Naive thymus-derived CD8-positive, alpha-beta T cell (primary cell): ENCODE results near the gene PYDC1. TPM values are rescaled to one million over a fixed set of nuclear protein-coding genes. Genes with fewer than 3 reads are reported as not detected.
A peak's percentile ranks its signal among the peaks of the same experiment; 100 is the strongest.

ENCODE experiments used
- ATAC-seq, 2 donors: fragments of 150-1000 bp; cut with Tn5 transposase in 1 of 2; sonication (Bioruptor Pico), chemical (Tn5 transposase) in 1 of 2; 1 replicate in 1 of 2; 2 replicates in 1 of 2; pipeline ENCODE4 v1.10.0; 2021; ENCODE audit warnings: mild to moderate bottlenecking in 2 of 2, moderate library complexity in 2 of 2
- POLR2A ChIA-PET: fragments of 350-600 bp; sonication (Branson Sonifier 250); formaldehyde crosslinking; loops from one replicate; lab custom pipeline; 2021; ENCODE audit warnings: antibody characterized with exemption; lab: Charles Lee
- DNase-seq, 10 donors: peaks; one replicate each; pipeline versions ENCODE4 v3.0.0 to v3.0.0-alpha.2; 2020 to 2022
- H3K27ac Mint-ChIP-seq, 10 donors: one replicate each; pipeline ENCODE4 v1.8.0; 2020 to 2022; ENCODE audit warnings: mild to moderate bottlenecking in 10 of 10, mixed read lengths in 10 of 10, moderate library complexity in 4 of 10, inconsistent platforms in 1 of 10
- H3K27me3 Mint-ChIP-seq, 5 donors: one replicate each; pipeline ENCODE4 v1.8.0; 2021 to 2022; ENCODE audit warnings: mixed read lengths in 5 of 5
- H3K36me3 Mint-ChIP-seq, 3 donors: one replicate each; pipeline ENCODE4 v1.8.0; 2020 to 2022; ENCODE audit warnings: mixed read lengths in 3 of 3, mild to moderate bottlenecking in 2 of 3, inconsistent platforms in 1 of 3
- H3K4me1 Mint-ChIP-seq, 4 donors: one replicate each; pipeline ENCODE4 v1.8.0; 2021 to 2022; ENCODE audit warnings: mixed read lengths in 4 of 4
- H3K4me3 Mint-ChIP-seq, 10 donors: one replicate each; pipeline ENCODE4 v1.8.0; 2020 to 2022; ENCODE audit warnings: mild to moderate bottlenecking in 10 of 10, mixed read lengths in 10 of 10, moderate library complexity in 6 of 10, inconsistent platforms in 1 of 10
- H3K9me3 Mint-ChIP-seq, 9 donors: one replicate each; pipeline ENCODE4 v1.8.0; 2020 to 2022; ENCODE audit warnings: mixed read lengths in 9 of 9, mild to moderate bottlenecking in 3 of 9, inconsistent platforms in 1 of 9, moderate library complexity in 1 of 9
- polyA plus RNA-seq, 3 donors: library from polyadenylated mRNA; unstranded; fragments of 300-500 nt; fragmentation: Illumina TruSeq; gene quantifications; one replicate each; pipeline ENCODE4 v1.2.3, GENCODE V29; 2021
- total RNA-seq, 8 experiments: library from RNA in 2 of 8; stranded (reverse) in 2 of 8; gene quantifications; one replicate each; pipeline ENCODE4 v1.2.3 and lab custom pipeline; 2021 to 2026

The PYDC1 gene
- not detected for total RNA-seq
- polyA plus RNA-seq = not detected
- 0 reads per million in 6 experiments for total RNA-seq (lab: John Stamatoyannopoulos, UW)

DNA sequence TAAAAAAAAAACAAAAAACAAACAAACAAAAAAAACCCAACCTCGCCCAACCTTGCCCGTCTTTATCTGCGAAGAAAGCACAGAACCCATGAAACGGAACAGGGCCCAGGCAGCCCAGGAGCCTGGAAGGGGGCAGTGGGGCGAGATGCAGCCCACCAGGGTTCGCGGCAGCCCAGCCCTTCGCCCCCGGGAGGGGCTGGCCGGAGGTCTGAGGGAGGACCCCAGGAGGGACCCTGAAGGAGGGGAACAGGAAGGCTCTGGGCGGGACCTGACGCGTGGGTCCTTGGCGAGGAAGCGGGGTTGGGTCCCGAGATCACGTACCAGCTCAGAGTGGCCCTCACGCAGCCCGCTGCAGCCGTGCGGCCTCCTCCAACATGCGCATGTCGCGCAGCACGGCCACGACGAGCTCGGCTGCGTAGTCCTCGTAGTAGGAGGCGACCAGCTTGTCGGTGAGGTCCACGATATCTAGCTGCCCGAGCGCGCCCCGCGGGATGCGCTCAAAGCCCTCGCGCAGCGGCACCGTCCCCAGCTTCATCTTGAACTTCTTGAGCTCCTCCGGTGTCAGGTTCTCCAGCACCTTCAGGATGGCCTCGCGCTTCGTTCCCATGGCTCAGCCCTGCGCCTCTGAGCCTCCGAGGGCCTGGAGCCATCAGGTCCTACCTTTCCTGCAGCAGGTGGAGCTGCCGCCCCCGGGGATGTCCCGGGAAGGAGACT, at the start of gene PYDC1:
PYDC1 (minus strand) TSS at position 714 of the 714 bp plus-strand sequence; CDS start at position 607, 107 bp downstream.
- POLR2A ChIA-PET = interaction anchor here (0.7 to 4.6 kb wide), 3 partner anchors 15 to 89 kb away, joined by 5 to 34 read pairs (median 15); partner anchors contain the start of genes FUS and PYCARD
- DNase-seq (no peak), ATAC-seq (peak; percentile 30 to 35)
- Mint-ChIP-seq H3K4me1 (peaks cover 11 to 25% (median 23%) of the 10 kb centered on the region in 4 donors), H3K36me3 (no peaks in the 10 kb centered on the region), H3K27me3 (peaks cover 8 to 55% (median 29%) of the 10 kb centered on the region in 5 donors), H3K9me3 (no peaks in the 10 kb centered on the region), H3K27ac (peak within 1 kb of the TSS in 1 of 10 donors; percentile 35), H3K4me3 (peak within 1 kb of the TSS; percentile 67 to 91 (median 81))

DNA sequence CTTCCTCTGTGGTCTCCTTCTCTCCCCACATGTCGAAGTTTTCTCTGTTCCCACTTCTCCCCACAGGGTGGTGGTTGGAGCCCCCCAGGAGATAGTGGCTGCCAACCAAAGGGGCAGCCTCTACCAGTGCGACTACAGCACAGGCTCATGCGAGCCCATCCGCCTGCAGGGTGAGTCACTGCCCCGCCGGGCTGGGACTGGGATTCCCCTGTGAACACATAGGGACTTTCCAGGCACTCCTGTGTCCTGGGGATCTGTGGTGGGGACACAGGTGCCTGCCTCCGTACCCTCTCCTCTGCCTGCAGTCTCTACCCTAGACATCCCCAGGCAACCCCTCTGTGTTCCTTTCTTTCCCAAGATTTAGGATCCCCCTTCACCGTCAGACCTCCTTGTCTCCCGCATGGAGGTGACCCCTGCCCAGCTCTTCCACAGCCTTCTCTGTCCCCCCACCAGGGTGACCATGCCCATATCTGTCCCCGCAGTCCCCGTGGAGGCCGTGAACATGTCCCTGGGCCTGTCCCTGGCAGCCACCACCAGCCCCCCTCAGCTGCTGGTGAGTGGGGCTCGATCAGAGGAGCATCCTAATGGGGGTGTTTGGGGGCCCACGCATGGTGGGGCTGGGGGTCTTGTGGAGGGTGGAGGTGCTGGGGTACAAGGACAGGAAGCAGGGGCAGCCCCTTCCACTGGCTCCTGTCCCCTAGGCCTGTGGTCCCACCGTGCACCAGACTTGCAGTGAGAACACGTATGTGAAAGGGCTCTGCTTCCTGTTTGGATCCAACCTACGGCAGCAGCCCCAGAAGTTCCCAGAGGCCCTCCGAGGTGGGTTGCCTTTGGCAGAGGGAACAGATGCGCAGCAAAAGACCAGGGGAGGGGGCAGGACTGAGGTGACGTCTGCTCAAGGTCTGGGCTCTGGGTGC, 48.7 kb upstream of the PYDC1 start:
- H3K36me3 Mint-ChIP-seq = no peaks in the 10 kb centered on the region
- peak overlapping the region in 2 of 10 donors; percentile 66 to 68 for H3K4me3 Mint-ChIP-seq
- DNase-seq = peak in 3 of 10 donors; percentile 7 to 49 (median 18)
- peak; percentile 59 to 67 for ATAC-seq
- H3K4me1 Mint-ChIP-seq = peaks cover 5 to 49% (median 13%) of the 10 kb centered on the region in 4 donors
- no peaks in the 10 kb centered on the region for H3K9me3 Mint-ChIP-seq
- peak overlapping the region in 5 of 10 donors; percentile 41 to 79 (median 73) for H3K27ac Mint-ChIP-seq
- peaks cover 0 to 9% (median 4%) of the 10 kb centered on the region in 5 donors for H3K27me3 Mint-ChIP-seq
- POLR2A ChIA-PET = no interaction called here

DNA sequence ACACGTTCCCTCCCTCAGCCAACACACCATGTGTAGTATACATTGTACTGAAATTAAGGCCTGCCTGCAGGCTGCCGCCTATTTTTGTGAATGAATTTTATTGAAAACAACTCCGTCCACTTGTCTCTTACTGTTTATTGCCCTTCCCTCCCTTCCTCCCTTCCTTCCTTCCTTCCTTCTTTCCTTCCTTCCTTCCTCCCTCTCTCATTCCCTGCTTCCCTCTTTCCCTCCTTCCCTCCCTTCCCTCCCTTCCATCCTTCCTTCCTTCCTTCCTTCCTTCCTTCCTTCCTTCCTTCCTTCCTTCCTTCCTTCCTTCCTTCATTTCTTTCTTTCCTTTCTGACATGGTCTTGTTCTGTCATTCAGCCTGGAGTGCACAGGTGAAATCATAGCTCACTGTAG, 45.1 kb upstream of the PYDC1 start:
- no peaks in the 10 kb centered on the region for H3K36me3 Mint-ChIP-seq
- H3K27ac Mint-ChIP-seq = peak overlapping the region in 3 of 10 donors; percentile 9 to 68 (median 14)
- H3K4me1 Mint-ChIP-seq = peaks cover 6 to 61% (median 21%) of the 10 kb centered on the region in 4 donors
- no peak for ATAC-seq
- POLR2A ChIA-PET = no interaction called here
- H3K4me3 Mint-ChIP-seq = peak overlapping the region in 2 of 10 donors; percentile 45 to 60
- peaks cover 0 to 9% (median under 1%) of the 10 kb centered on the region in 5 donors for H3K27me3 Mint-ChIP-seq
- no peaks in the 10 kb centered on the region for H3K9me3 Mint-ChIP-seq
- DNase-seq = no peak

DNA sequence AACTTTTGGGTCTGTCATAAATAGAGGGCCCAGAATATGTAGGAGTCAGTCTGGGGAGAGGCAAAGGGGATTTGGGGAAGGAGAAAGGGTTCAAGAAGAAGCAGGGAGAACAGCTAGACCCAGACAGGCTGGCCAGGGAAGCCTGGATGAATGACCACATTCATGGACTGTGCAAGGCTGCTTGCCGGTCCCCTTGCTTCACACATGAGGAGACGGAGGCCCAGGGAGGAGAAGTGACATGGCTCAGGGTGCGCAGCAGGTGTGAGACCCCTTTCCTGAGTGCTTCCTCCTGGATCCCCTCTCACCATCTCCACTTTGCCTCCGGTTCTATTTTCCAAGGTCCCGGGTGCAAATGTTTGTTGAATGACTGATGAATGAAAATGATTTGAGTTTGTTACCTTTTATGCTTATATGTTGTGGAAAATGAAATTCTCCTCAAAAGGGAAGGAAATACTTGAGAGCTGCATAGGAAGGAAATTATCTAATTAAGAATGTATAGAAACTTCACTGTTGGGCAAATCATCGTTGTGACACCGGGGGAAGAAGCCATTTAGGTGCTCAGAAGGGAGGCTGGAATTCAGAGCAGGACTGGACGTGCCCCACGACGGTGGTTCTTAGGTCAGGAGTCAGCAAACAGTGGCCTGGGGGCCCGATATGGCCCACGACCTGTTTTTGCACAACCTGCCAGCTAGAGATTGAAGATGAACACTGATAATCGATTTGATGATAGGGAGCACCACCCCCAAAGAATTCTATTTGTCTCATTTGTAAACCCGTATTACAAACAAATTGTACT, 43.4 kb upstream of the PYDC1 start:
- Mint-ChIP-seq H3K27me3 (peaks cover 0 to 3% (median 0%) of the 10 kb centered on the region in 5 donors), H3K27ac (peak overlapping the region in 6 of 10 donors; percentile 14 to 81 (median 40)), H3K4me1 (peaks cover 2 to 48% (median 16%) of the 10 kb centered on the region in 4 donors), H3K36me3 (no peaks in the 10 kb centered on the region), H3K9me3 (no peaks in the 10 kb centered on the region), H3K4me3 (peak overlapping the region in 6 of 10 donors; percentile 21 to 87 (median 48))
- POLR2A ChIA-PET = interaction anchor here (1.0 kb wide), 1 partner anchor 71 kb away, joined by 5 read pairs; no protein-coding TSS in a partner anchor
- no peak for DNase-seq
- ATAC-seq = no peak

DNA sequence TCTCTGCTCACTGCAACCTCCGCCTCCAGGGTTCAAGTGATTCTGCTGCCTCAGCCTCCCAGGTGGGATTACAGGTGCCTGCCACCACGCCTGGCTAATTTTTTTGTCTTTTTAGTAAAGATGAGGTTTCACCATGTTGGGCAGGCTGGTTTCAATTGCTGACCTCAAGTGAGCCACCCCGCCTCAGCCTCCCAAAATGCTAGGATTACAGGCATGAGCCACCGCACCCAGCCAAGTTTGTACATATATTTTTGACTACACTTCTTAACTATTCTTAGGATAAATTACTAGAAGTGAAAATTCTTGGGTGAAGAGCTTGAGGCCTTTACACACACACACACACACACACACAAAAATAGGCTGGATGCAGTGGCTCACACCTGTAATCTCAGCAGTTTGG, 41.4 kb upstream of the PYDC1 start:
- H3K9me3 Mint-ChIP-seq = no peaks in the 10 kb centered on the region
- H3K27ac Mint-ChIP-seq = no peak overlapping the region
- H3K36me3 Mint-ChIP-seq = no peaks in the 10 kb centered on the region
- H3K4me3 Mint-ChIP-seq = no peak overlapping the region
- ATAC-seq = no peak
- POLR2A ChIA-PET = interaction anchor here (0.6 kb wide), 1 partner anchor 281 kb away, joined by 3 read pairs; no protein-coding TSS in a partner anchor
- H3K4me1 Mint-ChIP-seq = peaks cover 5 to 51% (median 21%) of the 10 kb centered on the region in 4 donors
- no peak for DNase-seq
- H3K27me3 Mint-ChIP-seq = peaks cover 0 to 1% (median 0%) of the 10 kb centered on the region in 5 donors

DNA sequence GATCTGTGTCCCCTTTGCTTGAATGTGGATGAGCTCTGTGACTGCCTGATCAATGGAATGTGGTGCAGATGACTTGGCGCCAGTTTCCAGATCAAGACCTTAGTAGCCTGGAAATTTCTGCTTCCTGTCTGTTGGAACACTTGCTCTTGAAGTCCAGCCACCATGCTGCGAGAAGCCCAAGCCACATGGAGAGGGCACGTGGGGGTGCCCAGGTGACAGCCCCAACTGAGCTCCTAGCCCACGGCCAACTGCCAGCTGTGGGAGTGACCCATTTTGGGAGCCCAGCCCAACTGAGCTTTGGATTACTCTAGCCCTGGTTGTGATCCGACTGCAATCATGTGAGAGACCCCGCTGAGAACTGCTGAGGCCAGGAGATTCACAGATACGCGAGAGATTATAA, 39.5 kb upstream of the PYDC1 start:
- H3K36me3 Mint-ChIP-seq = no peaks in the 10 kb centered on the region
- H3K4me1 Mint-ChIP-seq = peaks cover 9 to 35% (median 20%) of the 10 kb centered on the region in 4 donors
- no peaks in the 10 kb centered on the region for H3K27me3 Mint-ChIP-seq
- POLR2A ChIA-PET = no interaction called here
- no peaks in the 10 kb centered on the region for H3K9me3 Mint-ChIP-seq
- no peak for ATAC-seq
- no peak for DNase-seq
- peak overlapping the region in 2 of 10 donors; percentile 11 to 17 for H3K27ac Mint-ChIP-seq
- no peak overlapping the region for H3K4me3 Mint-ChIP-seq

DNA sequence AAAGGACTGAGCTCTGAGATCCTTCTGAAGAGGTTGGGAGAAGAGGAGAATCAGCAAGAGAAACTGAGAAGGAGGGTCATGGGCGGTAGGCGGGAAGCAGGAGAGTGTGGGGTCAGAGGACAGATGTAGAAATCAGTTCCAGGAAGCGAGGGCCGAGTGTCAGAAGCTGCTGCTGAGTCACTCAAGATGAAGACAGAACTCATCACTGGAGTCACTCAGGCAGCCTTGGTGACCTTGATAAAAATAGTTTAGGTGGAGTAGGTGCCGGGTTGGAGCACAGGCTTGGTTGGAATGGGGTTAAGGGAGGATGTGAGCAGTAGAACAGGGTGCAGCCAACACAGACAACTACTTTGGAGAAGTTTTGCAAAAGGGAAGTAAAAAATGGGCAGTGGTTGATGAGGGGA, 36.7 kb upstream of the PYDC1 start:
- Mint-ChIP-seq H3K4me1 (peaks cover 7 to 20% (median 10%) of the 10 kb centered on the region in 4 donors), H3K27ac (peak overlapping the region in 5 of 10 donors; percentile 2 to 68 (median 16)), H3K9me3 (no peaks in the 10 kb centered on the region), H3K27me3 (no peaks in the 10 kb centered on the region), H3K4me3 (peak overlapping the region in 1 of 10 donors; percentile 29), H3K36me3 (no peaks in the 10 kb centered on the region)
- ATAC-seq = no peak
- POLR2A ChIA-PET = no interaction called here
- DNase-seq = peak in 1 of 10 donors; percentile 5

DNA sequence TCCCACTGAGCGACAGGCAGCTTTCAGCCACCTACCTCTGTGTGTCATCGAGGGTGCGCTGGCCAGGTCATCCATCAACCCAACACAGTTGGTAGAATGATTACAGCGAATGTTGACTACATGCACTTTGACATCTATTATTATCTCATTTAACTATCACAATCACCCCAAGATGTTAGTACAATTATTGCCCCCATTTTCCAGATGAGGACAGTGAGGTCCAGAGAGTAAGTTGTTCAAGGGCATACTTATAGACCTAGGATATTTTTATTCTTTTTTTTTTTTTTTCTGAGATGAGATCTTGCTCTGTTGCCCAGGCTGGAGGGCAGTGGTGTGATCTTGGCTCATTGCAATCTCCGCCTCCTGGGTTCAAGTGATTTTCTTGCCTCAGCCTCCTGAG, 34.5 kb upstream of the PYDC1 start:
- ATAC-seq (no peak), DNase-seq (no peak)
- POLR2A ChIA-PET = no interaction called here
- no peak overlapping the region for H3K4me3 Mint-ChIP-seq
- H3K9me3 Mint-ChIP-seq = no peaks in the 10 kb centered on the region
- no peak overlapping the region for H3K27ac Mint-ChIP-seq
- H3K4me1 Mint-ChIP-seq = peaks cover 7 to 16% (median 10%) of the 10 kb centered on the region in 4 donors
- H3K36me3 Mint-ChIP-seq = no peaks in the 10 kb centered on the region
- H3K27me3 Mint-ChIP-seq = no peaks in the 10 kb centered on the region

DNA sequence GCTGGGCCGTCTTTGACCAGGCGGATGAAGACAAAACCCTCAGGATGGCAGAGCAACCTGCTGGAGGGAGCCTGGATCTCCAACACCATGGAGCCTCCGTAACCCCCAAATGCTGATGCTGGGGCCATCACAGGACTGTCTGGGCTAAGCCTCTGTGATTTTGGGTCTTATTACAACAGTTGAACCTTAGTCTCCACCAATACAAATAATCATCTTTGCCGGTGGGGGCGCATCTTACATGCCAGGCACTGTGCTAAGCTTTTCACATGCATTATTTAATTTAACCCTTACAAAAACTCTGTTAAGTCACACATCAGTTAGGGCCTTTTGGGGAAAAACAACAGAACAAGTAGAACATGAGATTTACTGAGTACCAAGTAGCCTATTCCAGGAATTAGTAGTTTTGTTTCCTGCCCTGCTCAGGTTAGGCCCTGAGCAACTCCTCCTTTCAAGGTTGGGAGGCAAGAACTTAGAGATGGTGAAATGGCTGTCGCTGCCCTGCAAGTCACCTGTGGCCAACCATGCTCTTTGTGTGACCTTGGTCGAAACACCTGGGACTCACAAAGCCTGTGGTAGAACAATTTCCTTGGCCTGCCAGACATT, 33.9 kb upstream of the PYDC1 start:
- H3K4me3 Mint-ChIP-seq = no peak overlapping the region
- POLR2A ChIA-PET = no interaction called here
- no peaks in the 10 kb centered on the region for H3K36me3 Mint-ChIP-seq
- DNase-seq (no peak), ATAC-seq (no peak)
- H3K4me1 Mint-ChIP-seq = peaks cover 7 to 16% (median 10%) of the 10 kb centered on the region in 4 donors
- no peak overlapping the region for H3K27ac Mint-ChIP-seq
- no peaks in the 10 kb centered on the region for H3K9me3 Mint-ChIP-seq
- no peaks in the 10 kb centered on the region for H3K27me3 Mint-ChIP-seq

DNA sequence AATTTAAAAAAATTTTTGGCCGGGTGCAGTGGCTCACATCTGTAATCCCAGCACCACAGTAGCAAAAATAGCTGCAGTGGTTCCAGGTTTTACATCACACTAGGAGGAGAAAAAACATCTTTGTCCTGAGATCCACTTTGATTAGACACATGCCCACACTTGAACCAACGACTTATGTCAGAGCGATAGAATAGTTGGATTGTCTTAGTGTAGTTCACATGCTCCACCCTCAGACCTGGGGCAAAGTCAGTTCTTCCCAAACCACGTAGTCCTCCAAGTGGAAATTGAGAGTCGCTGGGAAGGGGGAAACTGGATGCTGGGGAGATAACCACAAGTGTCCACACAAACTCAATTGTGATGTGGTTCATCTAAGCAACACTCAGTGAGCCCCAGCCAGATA, 31.4 kb upstream of the PYDC1 start:
- ATAC-seq = no peak

DNA sequence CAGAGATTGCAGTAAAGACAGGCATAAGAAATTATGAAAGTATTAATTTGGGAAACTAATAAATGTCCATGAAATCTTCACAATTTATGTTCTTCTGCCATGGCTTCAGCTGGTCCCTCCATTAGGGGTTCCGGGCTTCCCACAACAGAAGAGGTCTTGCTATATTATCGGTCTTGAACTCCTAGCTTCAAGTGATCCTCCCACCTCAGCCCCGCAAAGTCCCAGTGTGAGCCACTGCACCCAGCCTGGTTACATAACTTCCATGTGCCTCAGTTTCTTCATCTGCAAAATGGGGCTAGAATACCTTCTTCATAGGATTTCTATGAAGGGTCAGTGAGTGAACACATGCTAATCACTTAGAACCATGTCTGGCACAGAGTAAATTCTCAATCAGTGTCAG, 29.4 kb upstream of the PYDC1 start:
- Mint-ChIP-seq H3K36me3 (no peaks in the 10 kb centered on the region), H3K4me3 (no peak overlapping the region), H3K27me3 (no peaks in the 10 kb centered on the region), H3K9me3 (no peaks in the 10 kb centered on the region), H3K4me1 (peaks cover 0 to 15% (median 2%) of the 10 kb centered on the region in 4 donors), H3K27ac (peak overlapping the region in 1 of 10 donors; percentile 72)
- no peak for DNase-seq
- ATAC-seq = no peak
- POLR2A ChIA-PET = no interaction called here

More for the DNA sequence above, 31.4 kb upstream of the PYDC1 start:
- Mint-ChIP-seq H3K27me3 (no peaks in the 10 kb centered on the region), H3K4me3 (no peak overlapping the region), H3K36me3 (no peaks in the 10 kb centered on the region), H3K27ac (no peak overlapping the region), H3K9me3 (no peaks in the 10 kb centered on the region), H3K4me1 (peaks cover 2 to 14% (median 5%) of the 10 kb centered on the region in 4 donors)
- POLR2A ChIA-PET = interaction anchor here (0.6 to 1.2 kb wide), 2 partner anchors 10 to 23 kb away, joined by 3 read pairs; no protein-coding TSS in a partner anchor
- DNase-seq = no peak
